ENCODE results near the gene ANXA6. TPM values are rescaled to one million over a fixed set of nuclear protein-coding genes. Genes with fewer than 3 reads are reported as not detected.
A peak's percentile ranks its signal among the peaks of the same experiment; 100 is the strongest.

ANXA6 gene
- total RNA-seq, 1 donor from 2014 or later, result 301 TPM

DNA sequence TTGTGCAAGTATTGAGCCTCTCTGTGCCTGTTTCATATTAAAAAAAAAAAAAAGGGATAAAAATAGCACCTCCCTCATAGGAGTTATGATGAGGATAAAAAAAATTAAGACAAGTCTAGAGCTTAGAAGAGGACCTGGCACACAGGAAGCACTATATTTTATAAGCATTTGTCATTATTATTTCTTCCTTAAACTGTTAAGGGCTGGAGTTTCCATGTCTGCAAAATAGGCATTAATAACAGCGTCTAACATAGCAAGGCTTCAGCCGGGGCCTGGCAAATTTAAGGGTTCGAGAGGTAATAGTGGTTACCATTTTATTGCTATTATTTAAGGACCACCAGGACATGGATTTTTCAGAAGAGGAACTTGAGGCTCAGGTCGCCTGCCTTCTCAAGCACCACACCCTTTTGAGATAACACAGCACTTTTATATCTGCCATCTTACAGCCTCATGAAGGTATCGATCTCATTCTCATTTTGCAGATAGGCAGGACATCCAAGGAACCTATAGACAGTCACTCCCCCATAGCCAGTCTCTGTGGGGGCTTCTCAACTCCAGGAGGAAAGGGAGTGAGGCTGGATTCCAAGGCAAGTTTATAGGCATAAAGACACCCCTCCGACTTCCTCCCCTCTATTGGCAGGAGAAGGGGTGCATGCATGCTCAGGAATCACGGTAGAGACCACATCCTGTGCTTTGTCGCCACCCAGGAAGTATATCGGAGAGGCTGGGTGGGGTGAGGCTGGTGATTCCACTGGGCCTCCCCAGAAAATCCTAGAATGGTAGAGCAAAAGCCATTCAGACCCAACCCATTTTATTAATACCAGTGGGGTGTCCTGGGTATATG is 2.4 kb downstream of the ANXA6 start:
- Mint-ChIP-seq H3K9me3 (no peaks in the 10 kb centered on the region), H3K27me3 (ENCODE audit: insufficient read depth) (no peaks in the 10 kb centered on the region), H3K4me3 (peak overlapping the region; percentile 94), H3K27ac (peak overlapping the region; percentile 92), H3K36me3 (ENCODE audit: low read depth) (peaks cover 19% of the 10 kb centered on the region), H3K4me1 (ENCODE audit: low read depth) (peaks cover 78% of the 10 kb centered on the region)
- peak; percentile 62 for DNase-seq (ENCODE audit: low spot score)
- intact Hi-C loops (cut with micrococcal nuclease), result loop anchor here (1.0 to 5.0 kb wide), 5 partner anchors 56 to 743 kb away; partner anchors contain the start of genes ATOX1 and CD74

GRCh38 chr5:151153766-151154272 is 3.8 kb downstream of the ANXA6 start:
- no peak for DNase-seq (ENCODE audit: low spot score)
- Mint-ChIP-seq H3K9me3 (no peaks in the 10 kb centered on the region), H3K4me1 (ENCODE audit: low read depth) (peaks cover 84% of the 10 kb centered on the region)

GRCh38 chr5:151153300-151153699 is 4.3 kb downstream of the ANXA6 start:
- Mint-ChIP-seq H3K27me3 (ENCODE audit: insufficient read depth) (no peaks in the 10 kb centered on the region), H3K4me3 (peak overlapping the region; percentile 74), H3K27ac (peak overlapping the region; percentile 96), H3K4me1 (ENCODE audit: low read depth) (peaks cover 84% of the 10 kb centered on the region), H3K9me3 (no peaks in the 10 kb centered on the region), H3K36me3 (ENCODE audit: low read depth) (peaks cover 24% of the 10 kb centered on the region)
- intact Hi-C loops (cut with micrococcal nuclease), result loop anchor here (1.0 to 5.0 kb wide), 2 partner anchors 370 to 741 kb away; partner anchors contain the start of gene CD74
- DNase-seq (ENCODE audit: low spot score), result no peak

More at GRCh38 chr5:151153766-151154272, 3.8 kb downstream of the ANXA6 start:
- intact Hi-C loops (cut with micrococcal nuclease), result loop anchor here (1.0 to 5.0 kb wide), 5 partner anchors 57 to 742 kb away; partner anchors contain the start of genes ATOX1 and CD74
- Mint-ChIP-seq H3K27me3 (ENCODE audit: insufficient read depth) (no peaks in the 10 kb centered on the region), H3K36me3 (ENCODE audit: low read depth) (peaks cover 19% of the 10 kb centered on the region), H3K27ac (peak overlapping the region; percentile 96), H3K4me3 (peak overlapping the region; percentile 74)

- peak; percentile 33 for DNase-seq (ENCODE audit: low spot score)
- no peaks in the 10 kb centered on the region for H3K27me3 Mint-ChIP-seq (ENCODE audit: insufficient read depth)
- peak overlapping the region; percentile 96 for H3K27ac Mint-ChIP-seq
- peak overlapping the region; percentile 71 for H3K4me3 Mint-ChIP-seq
- intact Hi-C loops (cut with micrococcal nuclease), result loop anchor here (1.0 to 5.0 kb wide), 7 partner anchors 53 to 739 kb away; partner anchors contain the start of gene CD74
- no peaks in the 10 kb centered on the region for H3K9me3 Mint-ChIP-seq
- peaks cover 38% of the 10 kb centered on the region for H3K36me3 Mint-ChIP-seq (ENCODE audit: low read depth)
- H3K4me1 Mint-ChIP-seq (ENCODE audit: low read depth), result peaks cover 95% of the 10 kb centered on the region
Observed at GRCh38 chr5:151151793-151152192, 5.8 kb downstream of the ANXA6 start.

GRCh38 chr5:151151263-151151660 is 6.3 kb downstream of the ANXA6 start:
- peaks cover 95% of the 10 kb centered on the region for H3K4me1 Mint-ChIP-seq (ENCODE audit: low read depth)
- no peak for DNase-seq (ENCODE audit: low spot score)
- H3K4me3 Mint-ChIP-seq, result peak overlapping the region; percentile 71
- no peaks in the 10 kb centered on the region for H3K27me3 Mint-ChIP-seq (ENCODE audit: insufficient read depth)
- H3K36me3 Mint-ChIP-seq (ENCODE audit: low read depth), result peaks cover 40% of the 10 kb centered on the region
- intact Hi-C loops (cut with micrococcal nuclease), result loop anchor here (1.0 to 5.0 kb wide), 7 partner anchors 52 to 739 kb away; partner anchors contain the start of gene CD74
- H3K9me3 Mint-ChIP-seq, result no peaks in the 10 kb centered on the region
- peak overlapping the region; percentile 96 for H3K27ac Mint-ChIP-seq

- intact Hi-C loops (cut with micrococcal nuclease), result loop anchor here (1.0 to 5.0 kb wide), 13 partner anchors 9 to 738 kb away; partner anchors contain the start of genes CD74 and G3BP1
- Mint-ChIP-seq H3K36me3 (ENCODE audit: low read depth) (peaks cover 45% of the 10 kb centered on the region), H3K27ac (peak overlapping the region; percentile 96), H3K4me3 (peak overlapping the region; percentile 71), H3K9me3 (no peaks in the 10 kb centered on the region), H3K4me1 (ENCODE audit: low read depth) (peaks cover 95% of the 10 kb centered on the region), H3K27me3 (ENCODE audit: insufficient read depth) (no peaks in the 10 kb centered on the region)
- DNase-seq (ENCODE audit: low spot score), result peak; percentile 67
Observed at GRCh38 chr5:151150471-151151262, 6.9 kb downstream of the ANXA6 start.

DNA sequence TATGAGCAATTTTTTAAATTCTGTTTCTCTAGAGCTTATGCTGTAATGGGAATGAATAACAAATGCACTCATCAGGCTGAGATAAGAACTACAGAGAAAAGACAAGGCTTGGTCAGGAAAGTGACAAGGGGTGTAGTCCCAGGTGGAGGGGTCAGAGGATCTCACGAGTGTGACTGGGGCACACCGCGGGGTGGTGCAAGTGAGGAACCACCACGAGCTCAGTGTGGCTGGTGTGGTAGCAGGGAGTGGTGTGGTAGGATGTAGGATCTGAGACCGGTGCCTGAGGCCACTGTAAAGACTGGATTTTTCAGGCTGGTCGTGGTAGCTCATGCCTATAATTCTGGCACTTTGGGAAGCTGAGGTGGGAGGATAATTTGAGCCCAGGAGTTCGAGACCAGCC is 9.0 kb downstream of the ANXA6 start:
- intact Hi-C loops (cut with micrococcal nuclease), result no loop called here
- H3K9me3 Mint-ChIP-seq, result no peaks in the 10 kb centered on the region
- no peak for DNase-seq (ENCODE audit: low spot score)
- peak overlapping the region; percentile 96 for H3K27ac Mint-ChIP-seq
- no peaks in the 10 kb centered on the region for H3K27me3 Mint-ChIP-seq (ENCODE audit: insufficient read depth)
- H3K4me3 Mint-ChIP-seq, result peak overlapping the region; percentile 51
- peaks cover 92% of the 10 kb centered on the region for H3K4me1 Mint-ChIP-seq (ENCODE audit: low read depth)
- H3K36me3 Mint-ChIP-seq (ENCODE audit: low read depth), result peaks cover 51% of the 10 kb centered on the region

DNA sequence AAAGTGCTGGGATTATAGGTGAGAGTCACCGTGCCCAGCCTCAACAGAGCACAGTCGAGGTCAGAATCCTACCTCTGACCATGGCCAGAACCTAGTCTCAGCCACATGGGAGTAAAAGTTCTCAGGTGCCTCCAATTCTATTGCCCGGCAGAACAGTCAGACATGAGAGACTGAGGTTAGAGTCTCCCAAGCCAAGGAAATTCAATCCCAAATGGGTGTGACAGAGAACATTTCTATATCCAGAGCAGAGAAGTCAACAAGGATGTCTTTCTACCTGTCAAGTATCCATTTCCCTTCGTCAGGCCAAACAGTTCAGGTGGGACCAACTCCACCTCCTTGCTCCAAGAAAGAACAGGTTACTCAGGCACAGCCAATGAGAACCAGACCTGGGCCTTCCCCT is 10.5 kb downstream of the ANXA6 start:
- Mint-ChIP-seq H3K4me1 (ENCODE audit: low read depth) (peaks cover 92% of the 10 kb centered on the region), H3K27me3 (ENCODE audit: insufficient read depth) (no peaks in the 10 kb centered on the region), H3K36me3 (ENCODE audit: low read depth) (peaks cover 52% of the 10 kb centered on the region), H3K27ac (peak overlapping the region; percentile 54), H3K4me3 (no peak overlapping the region), H3K9me3 (no peaks in the 10 kb centered on the region)
- no peak for DNase-seq (ENCODE audit: low spot score)
- intact Hi-C loops (cut with micrococcal nuclease), result no loop called here

DNA sequence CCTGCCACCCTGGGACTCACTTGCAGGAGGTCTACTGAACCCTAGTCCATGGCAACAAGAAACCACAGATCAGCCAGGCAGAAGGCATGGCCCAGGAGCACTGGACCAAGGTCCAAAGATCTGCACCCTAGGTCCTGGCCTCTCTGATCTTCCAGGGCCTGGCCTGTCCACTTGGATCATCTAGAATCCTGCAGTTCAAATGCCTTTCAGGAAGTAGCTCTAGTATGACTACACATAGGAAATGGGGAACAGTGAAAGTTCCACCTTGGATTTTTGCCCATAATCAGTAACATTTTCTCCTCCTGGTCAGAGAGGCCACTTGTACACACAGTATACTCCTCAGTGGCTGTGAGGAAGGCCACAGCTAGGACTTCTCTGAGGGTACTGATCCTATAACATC is 11.5 kb downstream of the ANXA6 start:
- peaks cover 92% of the 10 kb centered on the region for H3K4me1 Mint-ChIP-seq (ENCODE audit: low read depth)
- H3K36me3 Mint-ChIP-seq (ENCODE audit: low read depth), result peaks cover 58% of the 10 kb centered on the region
- peak overlapping the region; percentile 55 for H3K27ac Mint-ChIP-seq
- no peaks in the 10 kb centered on the region for H3K27me3 Mint-ChIP-seq (ENCODE audit: insufficient read depth)
- H3K9me3 Mint-ChIP-seq, result no peaks in the 10 kb centered on the region
- DNase-seq (ENCODE audit: low spot score), result no peak
- H3K4me3 Mint-ChIP-seq, result no peak overlapping the region
- intact Hi-C loops (cut with micrococcal nuclease), result no loop called here

DNA sequence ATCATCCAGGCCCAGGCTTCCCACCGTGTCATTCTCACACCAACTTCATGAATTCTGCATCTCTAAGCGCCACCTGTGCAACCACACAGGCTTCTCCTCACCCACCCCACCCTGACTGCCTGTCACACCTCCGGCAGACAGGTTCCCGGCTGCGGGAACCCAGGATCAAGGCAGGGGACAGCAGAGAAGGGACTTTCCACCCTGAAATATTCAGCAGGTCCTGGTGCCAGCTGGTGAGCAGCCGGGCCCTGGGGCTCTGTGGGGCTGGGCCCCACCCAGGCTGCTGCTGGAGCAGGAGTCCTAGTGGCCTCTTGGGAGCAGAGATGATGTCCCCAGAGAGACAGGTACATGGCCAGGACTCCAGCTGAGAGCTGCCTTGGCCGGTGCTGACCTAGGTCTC is 12.7 kb downstream of the ANXA6 start:
- no peak for DNase-seq (ENCODE audit: low spot score)
- Mint-ChIP-seq H3K4me3 (no peak overlapping the region), H3K4me1 (ENCODE audit: low read depth) (peaks cover 87% of the 10 kb centered on the region), H3K36me3 (ENCODE audit: low read depth) (peaks cover 63% of the 10 kb centered on the region), H3K9me3 (no peaks in the 10 kb centered on the region), H3K27ac (no peak overlapping the region), H3K27me3 (ENCODE audit: insufficient read depth) (no peaks in the 10 kb centered on the region)
- intact Hi-C loops (cut with micrococcal nuclease), result no loop called here

DNA sequence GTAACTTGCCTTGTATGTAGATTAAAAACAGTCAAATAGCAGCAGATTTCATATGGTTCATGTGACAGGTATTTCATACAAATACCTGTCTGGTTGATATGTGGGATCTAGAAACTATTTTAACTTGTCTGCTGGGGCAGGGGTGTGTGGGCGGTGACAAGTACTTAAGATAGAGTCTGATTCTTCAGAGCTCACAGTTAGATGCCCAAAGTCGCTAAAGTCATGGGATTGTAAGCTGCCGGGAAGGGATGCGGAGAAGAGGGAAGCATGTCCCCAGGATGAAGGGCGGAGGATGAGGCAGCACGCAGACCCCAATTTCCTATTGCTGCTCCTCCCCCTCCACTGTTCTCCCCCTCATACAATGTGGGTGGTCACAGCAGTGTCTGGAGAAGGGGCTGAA is 13.3 kb downstream of the ANXA6 start:
- no peaks in the 10 kb centered on the region for H3K27me3 Mint-ChIP-seq (ENCODE audit: insufficient read depth)
- DNase-seq (ENCODE audit: low spot score), result no peak
- H3K4me3 Mint-ChIP-seq, result no peak overlapping the region
- H3K9me3 Mint-ChIP-seq, result no peaks in the 10 kb centered on the region
- intact Hi-C loops (cut with micrococcal nuclease), result no loop called here
- peak overlapping the region; percentile 53 for H3K27ac Mint-ChIP-seq
- H3K36me3 Mint-ChIP-seq (ENCODE audit: low read depth), result peaks cover 63% of the 10 kb centered on the region
- peaks cover 87% of the 10 kb centered on the region for H3K4me1 Mint-ChIP-seq (ENCODE audit: low read depth)

DNA sequence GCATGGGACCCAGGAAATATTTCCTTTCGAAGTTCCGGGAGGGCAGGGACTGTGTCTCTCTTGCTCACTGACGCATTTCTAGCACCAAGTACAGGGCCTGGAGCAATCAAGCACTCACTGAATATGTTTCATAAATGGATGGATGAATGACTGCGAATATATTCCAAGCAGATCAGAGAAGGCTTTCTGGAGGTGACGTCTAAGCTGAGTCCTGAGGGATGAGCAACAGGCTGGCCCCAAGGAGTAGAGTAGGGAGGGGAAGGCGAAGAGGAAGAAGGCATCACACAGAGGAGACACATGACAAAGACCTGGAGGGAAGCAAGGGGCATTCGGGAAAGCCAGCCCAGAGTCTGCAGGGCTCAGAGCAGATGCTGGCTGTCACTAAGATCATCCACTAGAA is 13.9 kb downstream of the ANXA6 start:
- intact Hi-C loops (cut with micrococcal nuclease), result no loop called here
- H3K4me3 Mint-ChIP-seq, result no peak overlapping the region
- peaks cover 87% of the 10 kb centered on the region for H3K4me1 Mint-ChIP-seq (ENCODE audit: low read depth)

More for the DNA sequence above, 13.9 kb downstream of the ANXA6 start:
- Mint-ChIP-seq H3K36me3 (ENCODE audit: low read depth) (peaks cover 66% of the 10 kb centered on the region), H3K27me3 (ENCODE audit: insufficient read depth) (no peaks in the 10 kb centered on the region), H3K9me3 (no peaks in the 10 kb centered on the region), H3K27ac (peak overlapping the region; percentile 75)
- no peak for DNase-seq (ENCODE audit: low spot score)
